Left ventricle myocardium inferior (tissue), 1 donor: ENCODE data around the gene PARD3. TPM values are rescaled to one million over a fixed set of nuclear protein-coding genes. Genes with fewer than 3 reads are reported as not detected.

Experiments
- DNase-seq: peaks from one replicate; pipeline ENCODE4 v3.0.0-alpha.2; 2020
- H3K27ac ChIP-seq: fragments of 200-600 bp; replicated peaks from 2 replicates; pipeline ENCODE4 v1.8.0; 2021
- H3K27me3 ChIP-seq: fragments of 200-600 bp; 2 replicates; pipeline ENCODE4 v1.8.0; 2021; ENCODE audit warnings: low read depth
- H3K36me3 ChIP-seq: fragments of 200-600 bp; 2 replicates; pipeline ENCODE4 v1.8.0; 2021
- H3K4me1 ChIP-seq: fragments of 200-600 bp; 2 replicates; pipeline ENCODE4 v1.8.0; 2021
- H3K4me3 ChIP-seq: fragments of 200-600 bp; 2 replicates; pipeline ENCODE4 v1.8.0; 2021; ENCODE audit warnings: mild to moderate bottlenecking, moderate library complexity
- H3K9me3 ChIP-seq: fragments of 200-600 bp; replicated peaks from 2 replicates; pipeline ENCODE4 v1.8.0; 2021
- CTCF ChIP-seq: fragments of 200-600 bp; IDR thresholded peaks from 2 replicates; pipeline ENCODE4 v1.8.0; 2021; ENCODE audit warnings: antibody characterized with exemption, mild to moderate bottlenecking, borderline replicate concordance
- intact Hi-C: fragments of 100-400 bp; cut with micrococcal nuclease; formaldehyde crosslinking; loops from one replicate; pipeline ENCODE4 v1.11.0; 2022
- total RNA-seq: library from RNA; stranded (reverse); fragmentation: NEBNext Ultra II Directional; extraction: Animal tissue kit (Norgen Biotek cat#: 25700); gene quantifications from one replicate; pipeline ENCODE4 v1.2.1, GENCODE V29; 2021
- donor health status: DM: no; HTN: yes; CAD: no; lungs with severe emphysema.

Gene PARD3
- total RNA-seq, 1 donor from 2014 or later, result 29.6 TPM

GRCh38 chr10:34134602-34135001 is 680.5 kb downstream of the PARD3 start:
- no peak for TF ChIP-seq CTCF
- no peaks in the 10 kb centered on the region for H3K27me3 ChIP-seq
- DNase-seq, result no peak
- no peaks in the 10 kb centered on the region for H3K4me1 ChIP-seq
- H3K9me3 ChIP-seq, result no peaks in the 10 kb centered on the region
- no peak overlapping the region for H3K4me3 ChIP-seq
- H3K36me3 ChIP-seq, result peaks cover 10% of the 10 kb centered on the region
- intact Hi-C loops, result no loop called here
- H3K27ac ChIP-seq, result no peak overlapping the region

GRCh38 chr10:34133406-34133805 is 681.7 kb downstream of the PARD3 start:
- no peak for TF ChIP-seq CTCF
- Histone ChIP-seq H3K4me3 (no peak overlapping the region), H3K36me3 (peaks cover 10% of the 10 kb centered on the region), H3K27me3 (no peaks in the 10 kb centered on the region), H3K4me1 (no peaks in the 10 kb centered on the region), H3K9me3 (no peaks in the 10 kb centered on the region), H3K27ac (no peak overlapping the region)
- intact Hi-C loops, result no loop called here
- DNase-seq, result no peak

- Histone ChIP-seq H3K27me3 (no peaks in the 10 kb centered on the region), H3K4me1 (no peaks in the 10 kb centered on the region), H3K4me3 (no peak overlapping the region), H3K27ac (no peak overlapping the region), H3K9me3 (no peaks in the 10 kb centered on the region), H3K36me3 (peaks cover 10% of the 10 kb centered on the region)
- intact Hi-C loops, result no loop called here
- TF ChIP-seq CTCF, result no peak
- no peak for DNase-seq
Observed at GRCh38 chr10:34131152-34131551, 683.9 kb downstream of the PARD3 start.

- intact Hi-C loops, result no loop called here
- no peak for TF ChIP-seq CTCF
- H3K4me1 ChIP-seq, result no peaks in the 10 kb centered on the region
- DNase-seq, result no peak
- H3K4me3 ChIP-seq, result no peak overlapping the region
- H3K27ac ChIP-seq, result no peak overlapping the region
- H3K27me3 ChIP-seq, result no peaks in the 10 kb centered on the region
- H3K36me3 ChIP-seq, result peaks cover 10% of the 10 kb centered on the region
- no peaks in the 10 kb centered on the region for H3K9me3 ChIP-seq
Observed at GRCh38 chr10:34127676-34128075, 687.4 kb downstream of the PARD3 start.

- Histone ChIP-seq H3K4me1 (no peaks in the 10 kb centered on the region), H3K36me3 (peaks cover 10% of the 10 kb centered on the region), H3K27me3 (no peaks in the 10 kb centered on the region), H3K4me3 (no peak overlapping the region), H3K27ac (no peak overlapping the region), H3K9me3 (no peaks in the 10 kb centered on the region)
- no peak for DNase-seq
- intact Hi-C loops, result no loop called here
- TF ChIP-seq CTCF, result no peak
Observed at GRCh38 chr10:34126371-34127151, 688.5 kb downstream of the PARD3 start.
